ENCODE results near the gene RFX7. TPM values are rescaled to one million over a fixed set of nuclear protein-coding genes. Genes with fewer than 3 reads are reported as not detected.

RFX7 gene
- total RNA-seq, 2 donors from 2014 or later: 10.6 to 15.4 TPM

GRCh38 chr15:56233549-56233948, 10.1 kb downstream of the RFX7 start:
- Histone ChIP-seq H3K27me3 (no peaks in the 10 kb centered on the region), H3K36me3 (no peaks in the 10 kb centered on the region), H3K4me1 (no peaks in the 10 kb centered on the region), H3K27ac (no peak overlapping the region), H3K9me3 (no peaks in the 10 kb centered on the region), H3K4me3 (no peak overlapping the region), H3K9ac (ENCODE audit: low read depth in 2 of 2, low read length in 2 of 2) (no peak overlapping the region)
- DNase-seq: no peak
- intact Hi-C loops (cut with DNase I): no loop called here
- TF ChIP-seq CTCF (IDR thresholded peaks at IDR 0.05): no peak

- intact Hi-C loops (cut with DNase I): no loop called here
- no peak overlapping the region for H3K27ac ChIP-seq
- H3K27me3 ChIP-seq: no peaks in the 10 kb centered on the region
- H3K4me3 ChIP-seq: no peak overlapping the region
- no peak overlapping the region for H3K9ac ChIP-seq (ENCODE audit: low read depth in 2 of 2, low read length in 2 of 2)
- no peak for TF ChIP-seq CTCF (IDR thresholded peaks at IDR 0.05)
- no peak for DNase-seq
- no peaks in the 10 kb centered on the region for H3K4me1 ChIP-seq
- H3K36me3 ChIP-seq: no peaks in the 10 kb centered on the region
- H3K9me3 ChIP-seq: no peaks in the 10 kb centered on the region
Measured at GRCh38 chr15:56232058-56232457, 11.6 kb downstream of the RFX7 start.

GRCh38 chr15:56228854-56229253, 14.8 kb downstream of the RFX7 start:
- Histone ChIP-seq H3K27me3 (no peaks in the 10 kb centered on the region), H3K36me3 (no peaks in the 10 kb centered on the region), H3K9ac (ENCODE audit: low read depth in 2 of 2, low read length in 2 of 2) (no peak overlapping the region), H3K27ac (no peak overlapping the region), H3K4me3 (no peak overlapping the region), H3K9me3 (no peaks in the 10 kb centered on the region), H3K4me1 (no peaks in the 10 kb centered on the region)
- intact Hi-C loops (cut with DNase I): no loop called here
- no peak for DNase-seq
- no peak for TF ChIP-seq CTCF (IDR thresholded peaks at IDR 0.05)

GRCh38 chr15:56228352-56228751, 15.3 kb downstream of the RFX7 start:
- no peak for DNase-seq
- no peak overlapping the region for H3K9ac ChIP-seq (ENCODE audit: low read depth in 2 of 2, low read length in 2 of 2)
- no peaks in the 10 kb centered on the region for H3K36me3 ChIP-seq
- H3K4me3 ChIP-seq: no peak overlapping the region
- H3K9me3 ChIP-seq: no peaks in the 10 kb centered on the region
- intact Hi-C loops (cut with DNase I): no loop called here
- H3K27ac ChIP-seq: no peak overlapping the region
- no peak for TF ChIP-seq CTCF (IDR thresholded peaks at IDR 0.05)
- no peaks in the 10 kb centered on the region for H3K27me3 ChIP-seq
- H3K4me1 ChIP-seq: no peaks in the 10 kb centered on the region

GRCh38 chr15:56227780-56228179, 15.9 kb downstream of the RFX7 start:
- TF ChIP-seq CTCF (IDR thresholded peaks at IDR 0.05): no peak
- H3K27me3 ChIP-seq: no peaks in the 10 kb centered on the region
- H3K36me3 ChIP-seq: no peaks in the 10 kb centered on the region
- no peaks in the 10 kb centered on the region for H3K4me1 ChIP-seq
- H3K4me3 ChIP-seq: no peak overlapping the region
- no peak for DNase-seq
- H3K9me3 ChIP-seq: no peaks in the 10 kb centered on the region
- intact Hi-C loops (cut with DNase I): no loop called here
- no peak overlapping the region for H3K9ac ChIP-seq (ENCODE audit: low read depth in 2 of 2, low read length in 2 of 2)
- H3K27ac ChIP-seq: no peak overlapping the region

- H3K9ac ChIP-seq (ENCODE audit: low read depth in 2 of 2, low read length in 2 of 2): no peak overlapping the region
- intact Hi-C loops (cut with DNase I): no loop called here
- no peaks in the 10 kb centered on the region for H3K27me3 ChIP-seq
- H3K27ac ChIP-seq: no peak overlapping the region
- DNase-seq: no peak
- H3K4me1 ChIP-seq: no peaks in the 10 kb centered on the region
- no peaks in the 10 kb centered on the region for H3K9me3 ChIP-seq
- no peak overlapping the region for H3K4me3 ChIP-seq
- no peak for TF ChIP-seq CTCF (IDR thresholded peaks at IDR 0.05)
- no peaks in the 10 kb centered on the region for H3K36me3 ChIP-seq
Measured at GRCh38 chr15:56227306-56227705, 16.4 kb downstream of the RFX7 start.

Data from colonic mucosa (tissue), 4 donors.